Activated CD4-positive, alpha-beta memory T cell treated with anti-CD3 and anti-CD28 coated beads, Interleukin-2, amount 10 ng/mL, durations not matched to agents 7 days and 5 days (primary cell): ENCODE measurements around the gene CCDC93. TPM values are rescaled to one million over a fixed set of nuclear protein-coding genes. Genes with fewer than 3 reads are reported as not detected.
"Not testable (repeated sequence)": the region's sequence is repeated elsewhere in the genome, so short reads cannot be mapped to it uniquely, and the experiment has no call there.

Experiments used
- CTCF ChIA-PET: fragments of 350-600 bp; sonication (Branson Sonifier 250); formaldehyde crosslinking; loops from one replicate; lab custom pipeline; 2021; ENCODE audit warnings: antibody characterized with exemption, inconsistent platforms; lab: Charles Lee
- POLR2A ChIA-PET: fragments of 350-600 bp; sonication (Branson Sonifier 250); formaldehyde crosslinking; loops from one replicate; lab custom pipeline; 2021; ENCODE audit warnings: antibody characterized with exemption; lab: Charles Lee
- DNase-seq: peaks from one replicate; pipeline ENCODE4 v3.0.0-alpha.2; 2020
- H3K27ac Mint-ChIP-seq: one replicate; pipeline ENCODE4 v1.8.0; 2021; ENCODE audit warnings: mild to moderate bottlenecking, mixed read lengths
- H3K27me3 Mint-ChIP-seq: one replicate; pipeline ENCODE4 v1.8.0; 2021; ENCODE audit warnings: mixed read lengths
- H3K36me3 Mint-ChIP-seq: one replicate; pipeline ENCODE4 v1.8.0; 2021; ENCODE audit warnings: low read depth, mixed read lengths
- H3K4me1 Mint-ChIP-seq: one replicate; pipeline ENCODE4 v1.8.0; 2021; ENCODE audit warnings: mixed read lengths
- H3K4me3 Mint-ChIP-seq: one replicate; pipeline ENCODE4 v1.8.0; 2021; ENCODE audit warnings: mild to moderate bottlenecking, mixed read lengths
- H3K9me3 Mint-ChIP-seq: one replicate; pipeline ENCODE4 v1.8.0; 2021; ENCODE audit warnings: mixed read lengths
- total RNA-seq, 2 experiments: library from RNA; stranded (reverse); gene quantifications; one replicate each; pipeline ENCODE4 v1.2.3, GENCODE V29; 2021

CCDC93 gene
- total RNA-seq, 2 experiments from 2014 or later, result 35.0 to 35.6 TPM

DNA sequence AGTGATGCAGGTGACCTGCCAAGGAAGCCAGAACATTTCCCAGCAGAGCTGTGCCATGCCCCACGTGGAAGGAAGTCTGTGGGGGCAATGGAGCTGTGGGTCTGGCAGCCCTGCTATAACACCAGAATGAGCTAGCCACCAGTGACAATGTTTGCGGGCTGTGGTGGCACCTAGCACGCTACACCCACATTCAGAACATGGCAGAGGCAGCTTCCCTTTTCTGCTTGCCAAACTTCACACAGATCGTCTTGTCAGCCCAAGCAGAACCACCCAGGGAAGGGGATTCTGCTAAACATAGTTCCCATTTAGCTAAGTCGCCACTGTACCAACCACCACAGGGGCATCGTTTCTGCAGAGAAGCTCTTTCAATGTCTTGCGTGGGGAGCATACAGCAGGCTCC lies 27.0 kb upstream of the CCDC93 start:
- CTCF ChIA-PET, result interaction anchor here (1.3 kb wide), 1 partner anchor 8 kb away, joined by 4 read pairs; no protein-coding TSS in a partner anchor
- H3K27ac Mint-ChIP-seq, result no peak overlapping the region
- peaks cover 5% of the 10 kb centered on the region for H3K9me3 Mint-ChIP-seq
- peaks cover 19% of the 10 kb centered on the region for H3K4me1 Mint-ChIP-seq
- POLR2A ChIA-PET, result no interaction called here
- H3K27me3 Mint-ChIP-seq, result peaks cover 41% of the 10 kb centered on the region
- peaks cover 3% of the 10 kb centered on the region for H3K36me3 Mint-ChIP-seq
- no peak for DNase-seq
- no peak overlapping the region for H3K4me3 Mint-ChIP-seq

- H3K27ac Mint-ChIP-seq, result no peak overlapping the region
- peaks cover 55% of the 10 kb centered on the region for H3K27me3 Mint-ChIP-seq
- peak; percentile 44 for DNase-seq
- H3K4me3 Mint-ChIP-seq, result no peak overlapping the region
- CTCF ChIA-PET, result interaction anchor here (0.6 to 3.9 kb wide), 27 partner anchors 8 to 850 kb away, joined by 3 to 23 read pairs (median 4); partner anchors contain the start of gene CCDC93
- no peaks in the 10 kb centered on the region for H3K4me1 Mint-ChIP-seq
- peaks cover 3% of the 10 kb centered on the region for H3K36me3 Mint-ChIP-seq
- POLR2A ChIA-PET, result interaction anchor here (1.3 kb wide), 1 partner anchor 15 kb away, joined by 3 read pairs; no protein-coding TSS in a partner anchor
- H3K9me3 Mint-ChIP-seq, result peaks cover 7% of the 10 kb centered on the region
These were observed 18.5 kb upstream of the CCDC93 start for GRCh38 chr2:118032169-118033013.

DNA sequence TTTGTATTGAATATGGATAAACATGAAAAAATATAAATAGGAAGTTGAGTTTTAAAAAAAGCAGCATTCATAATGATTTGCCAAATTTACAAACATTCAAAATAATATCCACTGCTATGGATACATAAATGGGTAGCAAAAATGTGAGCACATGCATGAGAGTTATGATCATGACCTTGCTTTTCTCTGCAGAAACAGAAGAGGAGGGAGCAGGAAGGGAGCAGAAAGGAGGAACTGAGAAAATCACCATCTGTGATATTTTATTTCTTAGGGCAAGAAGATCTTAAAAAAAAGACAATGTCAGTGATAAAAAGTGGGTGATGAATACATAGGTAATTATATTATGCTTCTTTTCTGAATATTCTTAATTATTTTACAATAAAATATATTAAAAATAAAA lies 17.7 kb upstream of the CCDC93 start:
- Mint-ChIP-seq H3K9me3 (peaks cover 6% of the 10 kb centered on the region), H3K36me3 (peaks cover 2% of the 10 kb centered on the region), H3K4me1 (no peaks in the 10 kb centered on the region), H3K27ac (no peak overlapping the region), H3K4me3 (no peak overlapping the region), H3K27me3 (peaks cover 52% of the 10 kb centered on the region)
- ChIA-PET POLR2A (no interaction called here), CTCF (interaction anchor here (1.4 to 3.9 kb wide), 7 partner anchors 9 to 192 kb away, joined by 5 to 23 read pairs (median 8); no protein-coding TSS in a partner anchor)
- no peak for DNase-seq

DNA sequence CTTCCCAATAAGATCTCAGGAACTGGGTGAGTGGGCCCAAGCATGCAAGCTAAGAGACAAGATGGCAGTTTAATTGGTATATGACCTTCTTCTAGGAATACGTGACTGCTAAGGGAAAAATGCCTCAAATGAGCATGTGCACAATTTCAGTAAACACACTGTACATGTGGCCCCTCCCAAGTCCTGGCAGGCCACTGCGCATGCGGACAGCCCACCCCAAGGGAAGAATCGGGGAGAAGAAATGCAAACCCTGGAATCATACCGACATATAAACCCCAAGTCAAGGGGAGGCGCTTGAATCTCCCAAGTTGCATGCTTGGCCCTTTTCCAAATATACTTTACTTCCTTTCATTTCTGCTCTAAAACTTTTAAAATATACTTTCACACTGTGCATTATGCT lies 15.2 kb upstream of the CCDC93 start:
- no peak for DNase-seq
- Mint-ChIP-seq H3K4me1 (no peaks in the 10 kb centered on the region), H3K36me3 (no peaks in the 10 kb centered on the region), H3K27me3 (peaks cover 48% of the 10 kb centered on the region), H3K4me3 (no peak overlapping the region), H3K27ac (no peak overlapping the region), H3K9me3 (no peaks in the 10 kb centered on the region)
- CTCF ChIA-PET, result no interaction called here
- POLR2A ChIA-PET, result no interaction called here

DNA sequence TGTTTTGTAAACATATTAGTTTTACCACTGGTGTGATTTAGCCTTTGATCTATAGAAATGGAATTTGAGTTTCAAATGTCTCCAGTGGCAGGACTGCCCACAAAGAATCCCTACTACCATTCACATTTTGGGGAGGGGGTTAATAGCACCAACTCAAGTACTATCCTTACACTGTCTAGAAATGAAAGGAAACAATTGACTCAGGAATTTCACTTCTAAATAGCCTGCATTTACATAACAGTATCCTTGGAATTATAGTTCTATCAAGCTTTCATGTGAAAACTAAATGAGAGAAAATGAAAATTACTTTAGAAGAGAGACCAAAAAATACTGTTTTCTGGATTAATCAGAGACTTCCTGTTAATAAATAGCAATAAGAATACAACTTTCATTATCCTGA lies 7.5 kb upstream of the CCDC93 start:
- Mint-ChIP-seq H3K27ac (no peak overlapping the region), H3K4me3 (no peak overlapping the region), H3K4me1 (peaks cover 12% of the 10 kb centered on the region), H3K27me3 (peaks cover 16% of the 10 kb centered on the region), H3K9me3 (no peaks in the 10 kb centered on the region), H3K36me3 (no peaks in the 10 kb centered on the region)
- ChIA-PET POLR2A (no interaction called here), CTCF (interaction anchor here (3.8 kb wide), 1 partner anchor 11 kb away, joined by 15 read pairs; no protein-coding TSS in a partner anchor)
- no peak for DNase-seq

- no peak for DNase-seq
- Mint-ChIP-seq H3K27me3 (peaks cover 13% of the 10 kb centered on the region), H3K27ac (no peak overlapping the region), H3K4me1 (peaks cover 19% of the 10 kb centered on the region), H3K4me3 (no peak overlapping the region), H3K36me3 (no peaks in the 10 kb centered on the region), H3K9me3 (no peaks in the 10 kb centered on the region)
- ChIA-PET POLR2A (no interaction called here), CTCF (no interaction called here)
These were observed 6.0 kb upstream of the CCDC93 start for GRCh38 chr2:118019821-118020220.

DNA sequence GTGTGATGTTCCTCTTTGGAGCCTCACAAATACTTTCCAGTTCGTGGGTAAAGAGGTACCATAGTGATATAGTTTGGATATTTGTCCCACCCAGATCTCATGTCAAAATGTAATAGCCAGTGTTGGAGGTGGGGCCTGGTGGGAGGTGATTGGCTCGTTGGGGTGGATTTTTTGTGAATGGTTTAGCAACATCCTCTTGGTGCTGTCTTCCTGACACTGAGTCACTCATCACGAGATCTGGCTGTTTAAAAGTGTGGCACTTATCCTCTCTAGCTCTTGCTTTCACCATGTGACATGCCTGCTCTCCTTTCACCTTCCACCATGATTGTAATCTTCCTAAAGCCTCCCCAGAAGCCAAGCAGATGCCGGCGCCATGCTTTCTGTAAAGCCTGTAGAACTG lies 3.0 kb upstream of the CCDC93 start:
- peak overlapping the region; percentile 19 for H3K27ac Mint-ChIP-seq
- no peak overlapping the region for H3K4me3 Mint-ChIP-seq
- ChIA-PET CTCF (interaction anchor here (1.6 to 2.3 kb wide), 3 partner anchors 14 to 202 kb away, joined by 6 to 12 read pairs (median 6); partner anchors contain the start of gene DDX18), POLR2A (interaction anchor here (0.7 kb wide), 2 partner anchors 10 to 19 kb away, joined by 3 read pairs; no protein-coding TSS in a partner anchor)
- peaks cover 36% of the 10 kb centered on the region for H3K4me1 Mint-ChIP-seq
- H3K36me3 Mint-ChIP-seq, result no peaks in the 10 kb centered on the region
- peaks cover 9% of the 10 kb centered on the region for H3K27me3 Mint-ChIP-seq
- H3K9me3 Mint-ChIP-seq, result no peaks in the 10 kb centered on the region
- DNase-seq, result peak; percentile 41

DNA sequence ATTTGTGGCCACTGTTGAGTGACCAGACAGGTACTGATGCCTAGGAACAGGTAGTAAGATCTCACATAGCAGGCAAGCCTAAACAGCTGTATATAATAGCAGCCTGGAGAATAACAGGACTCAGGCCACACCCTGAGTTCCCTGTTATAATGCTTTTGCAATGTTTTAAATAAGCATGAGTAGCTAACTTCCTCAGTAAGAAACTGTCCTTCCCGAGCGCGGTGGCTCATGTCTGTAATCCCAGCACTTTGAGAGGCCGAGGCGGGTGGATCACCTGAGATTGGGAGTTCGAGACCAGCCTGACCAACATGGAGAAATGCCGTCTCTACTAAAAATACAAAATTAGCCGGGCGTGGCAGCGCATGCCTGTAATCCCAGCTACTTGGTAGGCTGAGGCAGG lies 1.9 kb upstream of the CCDC93 start:
- H3K36me3 Mint-ChIP-seq, H3K27ac Mint-ChIP-seq, H3K9me3 Mint-ChIP-seq, H3K4me3 Mint-ChIP-seq, DNase-seq, POLR2A ChIA-PET, H3K27me3 Mint-ChIP-seq: not testable (repeated sequence)
- peaks cover 44% of the 10 kb centered on the region for H3K4me1 Mint-ChIP-seq
- CTCF ChIA-PET, result interaction anchor here (0.6 to 3.1 kb wide), 3 partner anchors 12 to 201 kb away, joined by 3 to 52 read pairs (median 3); partner anchors contain the start of gene DDX18

DNA sequence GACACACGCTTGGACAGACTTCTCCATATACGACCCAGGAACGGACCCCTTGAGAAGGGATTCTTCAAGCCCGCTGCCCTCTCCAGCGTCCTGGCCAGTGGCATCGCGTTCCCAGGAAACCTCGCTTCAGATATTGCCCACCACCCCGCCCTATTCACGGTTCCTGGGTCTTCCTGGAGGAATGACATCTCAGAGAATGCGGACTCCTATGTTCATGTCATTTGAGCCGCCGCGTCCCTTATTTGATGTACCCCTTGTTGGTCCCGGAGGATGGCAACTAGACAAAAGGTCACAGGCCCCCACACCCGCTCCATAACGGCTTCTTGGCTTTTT lies 588 bp upstream of the CCDC93 start:
- peak overlapping the region; percentile 74 for H3K27ac Mint-ChIP-seq
- H3K9me3 Mint-ChIP-seq, result no peaks in the 10 kb centered on the region
- peak overlapping the region; percentile 93 for H3K4me3 Mint-ChIP-seq
- H3K36me3 Mint-ChIP-seq, result peaks cover 14% of the 10 kb centered on the region
- peaks cover 51% of the 10 kb centered on the region for H3K4me1 Mint-ChIP-seq
- POLR2A ChIA-PET, result interaction anchor here (0.6 to 1.8 kb wide), 8 partner anchors 10 to 200 kb away, joined by 3 to 19 read pairs (median 6); partner anchors contain the start of genes DDX18 and INSIG2
- peaks cover 5% of the 10 kb centered on the region for H3K27me3 Mint-ChIP-seq
- CTCF ChIA-PET, result interaction anchor here (1.0 to 3.1 kb wide), 7 partner anchors 10 to 200 kb away, joined by 4 to 52 read pairs (median 7); partner anchors contain the start of genes DDX18 and INSIG2
- no peak for DNase-seq

DNA sequence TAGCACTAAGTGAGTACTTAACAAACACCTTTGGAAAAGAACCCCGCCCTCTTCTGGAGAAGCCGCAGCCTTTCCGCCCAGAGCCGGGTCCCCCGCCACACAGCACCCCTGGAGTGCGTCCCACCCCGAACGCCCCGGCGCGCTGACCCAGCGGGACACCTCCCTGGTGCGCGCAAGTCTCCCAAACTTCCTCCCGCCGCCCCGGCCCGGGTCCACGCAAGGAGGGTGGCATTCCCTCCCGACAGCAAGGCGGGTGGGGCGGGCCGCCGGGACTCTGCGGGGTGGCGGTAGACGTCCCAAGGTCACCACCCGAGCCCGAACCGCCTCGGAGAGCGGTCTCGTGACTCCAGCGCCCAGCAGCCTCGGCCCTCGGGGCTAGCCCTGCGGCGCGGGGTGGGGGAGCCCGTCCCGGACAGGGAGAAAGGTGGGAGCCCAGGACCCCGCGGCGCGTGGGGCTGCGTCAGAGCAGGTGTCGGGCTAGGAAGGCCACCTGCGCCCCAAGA lies 598 bp downstream of the CCDC93 start:
- POLR2A ChIA-PET, result interaction anchor here (1.0 to 1.8 kb wide), 2 partner anchors 10 to 22 kb away, joined by 3 to 19 read pairs; no protein-coding TSS in a partner anchor

GRCh38 chr2:118012778-118013177 lies 1.1 kb downstream of the CCDC93 start:
- H3K27ac Mint-ChIP-seq, result peak overlapping the region; percentile 72
- H3K4me1 Mint-ChIP-seq, result peaks cover 51% of the 10 kb centered on the region
- H3K27me3 Mint-ChIP-seq, result no peaks in the 10 kb centered on the region
- H3K36me3 Mint-ChIP-seq, result peaks cover 23% of the 10 kb centered on the region
- no peak for DNase-seq
- ChIA-PET POLR2A (interaction anchor here (0.9 kb wide), 1 partner anchor 198 kb away, joined by 4 read pairs; the partner anchor contains the start of gene DDX18), CTCF (interaction anchor here (2.3 kb wide), 2 partner anchors 10 to 199 kb away, joined by 10 to 37 read pairs; partner anchors contain the start of gene DDX18)
- H3K4me3 Mint-ChIP-seq, result peak overlapping the region; percentile 93
- no peaks in the 10 kb centered on the region for H3K9me3 Mint-ChIP-seq

More for the DNA sequence above, 598 bp downstream of the CCDC93 start:
- peak overlapping the region; percentile 93 for H3K4me3 Mint-ChIP-seq
- H3K36me3 Mint-ChIP-seq, result peaks cover 18% of the 10 kb centered on the region
- DNase-seq, result peak; percentile 40
- H3K9me3 Mint-ChIP-seq, result no peaks in the 10 kb centered on the region
- H3K27ac Mint-ChIP-seq, result peak overlapping the region; percentile 72
- CTCF ChIA-PET, result interaction anchor here (1.0 to 3.1 kb wide), 5 partner anchors 9 to 199 kb away, joined by 4 to 52 read pairs (median 9); partner anchors contain the start of genes DDX18 and INSIG2
- H3K27me3 Mint-ChIP-seq, result peaks cover under 1% of the 10 kb centered on the region
- peaks cover 51% of the 10 kb centered on the region for H3K4me1 Mint-ChIP-seq

DNA sequence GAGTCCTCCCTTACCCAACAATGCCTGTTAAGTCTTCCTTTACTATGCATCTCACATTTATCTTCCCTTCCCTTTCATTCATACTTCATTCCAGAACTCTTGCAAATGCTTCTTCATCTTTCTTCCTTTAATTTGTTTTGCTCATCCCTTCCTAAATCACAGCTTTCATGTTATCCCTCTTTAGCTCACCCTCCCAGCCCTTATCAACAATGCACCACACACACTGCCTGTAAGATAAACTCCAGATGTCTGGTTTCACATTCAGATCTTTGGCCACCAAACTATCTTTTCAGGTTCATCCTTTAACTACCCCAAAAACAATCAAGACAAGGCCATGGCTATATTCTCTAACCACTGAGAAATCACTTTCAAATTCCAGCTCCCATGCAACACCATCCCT lies 3.4 kb downstream of the CCDC93 start:
- CTCF ChIA-PET, result interaction anchor here (2.3 kb wide), 2 partner anchors 8 to 196 kb away, joined by 10 to 37 read pairs; partner anchors contain the start of gene DDX18
- Mint-ChIP-seq H3K4me1 (peaks cover 40% of the 10 kb centered on the region), H3K9me3 (no peaks in the 10 kb centered on the region), H3K27me3 (no peaks in the 10 kb centered on the region), H3K4me3 (no peak overlapping the region), H3K36me3 (peaks cover 41% of the 10 kb centered on the region), H3K27ac (no peak overlapping the region)
- DNase-seq, result no peak
- POLR2A ChIA-PET, result no interaction called here
